ENCODE data around the gene COX19. TPM values are rescaled to one million over a fixed set of nuclear protein-coding genes. Genes with fewer than 3 reads are reported as not detected.

Gene COX19
- polyA plus RNA-seq, 1 of the 3 experiments (the other 2 are of a cell fraction): 7.6 TPM

- Histone ChIP-seq H3K4me1 (ENCODE audit: control insufficient read depth in 1 of 2, insufficient read depth in 2 of 2, low read depth in 1 of 2, low read length in 1 of 2) (peaks cover 0 to 24% of the 10 kb centered on the region in 2 experiments; a peak in 1 of 4 replicates), H3K79me2 (ENCODE audit: insufficient read depth) (no peaks in the 10 kb centered on the region), H3K9ac (no peak overlapping the region), H3F3A (replicated peaks; ENCODE audit: insufficient read depth) (peaks cover 4% of the 10 kb centered on the region), H3K9me2 (no peaks in the 10 kb centered on the region), H3K4me2 (no peak overlapping the region), H2AFZ (ENCODE audit: low read depth) (no peak overlapping the region), H3K27ac (ENCODE audit: low read depth in 2 of 2, low read length in 1 of 2) (no peak overlapping the region), H3K4me3 (ENCODE audit: low read depth in 2 of 2, low read length in 1 of 2) (no peak overlapping the region), H3K36me3 (replicated peaks in 1 of 2; ENCODE audit: control insufficient read depth in 1 of 2, insufficient read depth in 2 of 2, low read length in 1 of 2) (no peaks in the 10 kb centered on the region), H3K9me3 (no peaks in the 10 kb centered on the region), H3K27me3 (ENCODE audit: insufficient read depth) (no peaks in the 10 kb centered on the region), H4K20me1 (ENCODE audit: insufficient read depth) (no peaks in the 10 kb centered on the region)
- DNase-seq: no peak
- POLR2A ChIA-PET: no interaction called here
- TF ChIP-seq SMC3 (IDR thresholded peaks at IDR 0.05; ENCODE audit: low read depth, low read length) (no peak), FOXM1 (IDR thresholded peaks at IDR 0.05; ENCODE audit: low read depth) (no peak), TEAD4 (IDR thresholded peaks at IDR 0.05; ENCODE audit: borderline replicate concordance, insufficient read depth) (no peak), JUND (IDR thresholded peaks at IDR 0.05) (no peak), TCF12 (IDR thresholded peaks at IDR 0.05) (no peak), RAD21 (IDR thresholded peaks at IDR 0.05; ENCODE audit: low read length) (no peak), POLR2AphosphoS5 (IDR thresholded peaks at IDR 0.05; ENCODE audit: low read depth, low read length) (no peak), NRF1 (IDR thresholded peaks at IDR 0.05; ENCODE audit: low read depth, low read length) (no peak)
- TF ChIP-seq, protein P1, sequence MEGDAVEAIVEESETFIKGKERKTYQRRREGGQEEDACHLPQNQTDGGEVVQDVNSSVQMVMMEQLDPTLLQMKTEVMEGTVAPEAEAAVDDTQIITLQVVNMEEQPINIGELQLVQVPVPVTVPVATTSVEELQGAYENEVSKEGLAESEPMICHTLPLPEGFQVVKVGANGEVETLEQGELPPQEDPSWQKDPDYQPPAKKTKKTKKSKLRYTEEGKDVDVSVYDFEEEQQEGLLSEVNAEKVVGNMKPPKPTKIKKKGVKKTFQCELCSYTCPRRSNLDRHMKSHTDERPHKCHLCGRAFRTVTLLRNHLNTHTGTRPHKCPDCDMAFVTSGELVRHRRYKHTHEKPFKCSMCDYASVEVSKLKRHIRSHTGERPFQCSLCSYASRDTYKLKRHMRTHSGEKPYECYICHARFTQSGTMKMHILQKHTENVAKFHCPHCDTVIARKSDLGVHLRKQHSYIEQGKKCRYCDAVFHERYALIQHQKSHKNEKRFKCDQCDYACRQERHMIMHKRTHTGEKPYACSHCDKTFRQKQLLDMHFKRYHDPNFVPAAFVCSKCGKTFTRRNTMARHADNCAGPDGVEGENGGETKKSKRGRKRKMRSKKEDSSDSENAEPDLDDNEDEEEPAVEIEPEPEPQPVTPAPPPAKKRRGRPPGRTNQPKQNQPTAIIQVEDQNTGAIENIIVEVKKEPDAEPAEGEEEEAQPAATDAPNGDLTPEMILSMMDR (IDR thresholded peaks at IDR 0.05): no peak
- WGBS (ENCODE audit: low lambda C conversion rate): 84% methylated on average over 8 of the region's 9 CpGs
- CTCF ChIA-PET: interaction anchor here (0.6 to 2.8 kb wide), 7 partner anchors 10 to 492 kb away, joined by 3 to 26 read pairs (median 3); partner anchors contain the start of gene COX19
Observed at GRCh38 chr7:918118-918425, 57.3 kb downstream of the COX19 start.

GRCh38 chr7:917255-918117 is 57.9 kb downstream of the COX19 start:
- H3K9ac ChIP-seq: no peak overlapping the region
- peaks cover 0 to 24% of the 10 kb centered on the region in 2 experiments; a peak in 1 of 4 replicates for H3K4me1 ChIP-seq (ENCODE audit: control insufficient read depth in 1 of 2, insufficient read depth in 2 of 2, low read depth in 1 of 2, low read length in 1 of 2)
- no peak for DNase-seq
- no peaks in the 10 kb centered on the region for H3K79me2 ChIP-seq (ENCODE audit: insufficient read depth)
- H3K9me2 ChIP-seq: no peaks in the 10 kb centered on the region
- no peak overlapping the region for H3K27ac ChIP-seq (ENCODE audit: low read depth in 2 of 2, low read length in 1 of 2)
- no peak overlapping the region for H3K4me2 ChIP-seq
- H3K4me3 ChIP-seq (ENCODE audit: low read depth in 2 of 2, low read length in 1 of 2): no peak overlapping the region
- ChIA-PET POLR2A (no interaction called here), CTCF (interaction anchor here (0.6 to 2.8 kb wide), 7 partner anchors 10 to 492 kb away, joined by 3 to 26 read pairs (median 3); no protein-coding TSS in a partner anchor)
- peaks cover 4% of the 10 kb centered on the region for H3F3A ChIP-seq (replicated peaks; ENCODE audit: insufficient read depth)
- no peaks in the 10 kb centered on the region for H3K36me3 ChIP-seq (replicated peaks in 1 of 2; ENCODE audit: control insufficient read depth in 1 of 2, insufficient read depth in 2 of 2, low read length in 1 of 2)
- TF ChIP-seq RFX5 (IDR thresholded peaks at IDR 0.05; ENCODE audit: low read length) (no peak), SIN3A (IDR thresholded peaks at IDR 0.05; ENCODE audit: borderline replicate concordance, low read depth, low read length) (no peak), REST (IDR thresholded peaks at IDR 0.05; ENCODE audit: low read depth, low read length) (no peak), JUND (IDR thresholded peaks at IDR 0.05) (no peak), YY1 (IDR thresholded peaks at IDR 0.05; ENCODE audit: low read depth) (no peak), NFIC (IDR thresholded peaks at IDR 0.05; ENCODE audit: borderline replicate concordance) (no peak), TEAD4 (IDR thresholded peaks at IDR 0.05; ENCODE audit: borderline replicate concordance, insufficient read depth) (no peak), SMC3 (IDR thresholded peaks at IDR 0.05; ENCODE audit: low read depth, low read length) (no peak), FOSL2 (IDR thresholded peaks at IDR 0.05; ENCODE audit: borderline replicate concordance, low read depth) (no peak), MEF2A (IDR thresholded peaks at IDR 0.05; ENCODE audit: borderline replicate concordance, low read depth) (no peak), EP300 (IDR thresholded peaks at IDR 0.05; ENCODE audit: borderline replicate concordance in 1 of 2, low read depth in 1 of 2, low read length in 1 of 2) (no peak), POLR2AphosphoS5 (IDR thresholded peaks at IDR 0.05; ENCODE audit: low read depth, low read length) (no peak), EZH2phosphoT487 (IDR thresholded peaks at IDR 0.05; ENCODE audit: borderline replicate concordance, low read depth) (no peak), CHD2 (IDR thresholded peaks at IDR 0.05; ENCODE audit: low read length, partially characterized antibody) (no peak), FOXM1 (IDR thresholded peaks at IDR 0.05; ENCODE audit: low read depth) (no peak)
- TF ChIP-seq, protein P2, sequence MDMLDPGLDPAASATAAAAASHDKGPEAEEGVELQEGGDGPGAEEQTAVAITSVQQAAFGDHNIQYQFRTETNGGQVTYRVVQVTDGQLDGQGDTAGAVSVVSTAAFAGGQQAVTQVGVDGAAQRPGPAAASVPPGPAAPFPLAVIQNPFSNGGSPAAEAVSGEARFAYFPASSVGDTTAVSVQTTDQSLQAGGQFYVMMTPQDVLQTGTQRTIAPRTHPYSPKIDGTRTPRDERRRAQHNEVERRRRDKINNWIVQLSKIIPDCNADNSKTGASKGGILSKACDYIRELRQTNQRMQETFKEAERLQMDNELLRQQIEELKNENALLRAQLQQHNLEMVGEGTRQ (IDR thresholded peaks at IDR 0.05; ENCODE audit: borderline replicate concordance, low read depth, low read length): no peak
- no peaks in the 10 kb centered on the region for H3K27me3 ChIP-seq (ENCODE audit: insufficient read depth)
- H4K20me1 ChIP-seq (ENCODE audit: insufficient read depth): no peaks in the 10 kb centered on the region
- no peaks in the 10 kb centered on the region for H3K9me3 ChIP-seq
- 76% methylated on average over 28 of the region's 33 CpGs for WGBS (ENCODE audit: low lambda C conversion rate)
- no peak overlapping the region for H2AFZ ChIP-seq (ENCODE audit: low read depth)
